Lung (tissue), 12 donors: ENCODE results near the gene CDKN2C. TPM values are rescaled to one million over a fixed set of nuclear protein-coding genes. Genes with fewer than 3 reads are reported as not detected.

Experiments used
- ATAC-seq: fragments of 200-7000 bp; cut with Tn5 transposase; one replicate; pipeline ENCODE4 v1.9.1; 2020; ENCODE audit warnings: moderate number of reproducible peaks; ENCODE audit not compliant: insufficient read depth, low FRiP score
- DNase-seq, 3 donors: peaks; one replicate each; pipeline ENCODE4 v3.0.0-alpha.2; 2013 to 2017
- H3K27ac ChIP-seq, 2 donors: one replicate each; pipeline ENCODE4 v1.5.1; 2013; ENCODE audit warnings: mild to moderate bottlenecking in 2 of 2, moderate library complexity in 2 of 2, control low read depth in 1 of 2, inconsistent platforms in 1 of 2, low read depth in 1 of 2, low read length in 1 of 2
- H3K27me3 ChIP-seq, 3 donors: one replicate each; pipeline ENCODE4 v1.5.1; 2013; ENCODE audit warnings: low read length in 2 of 3; ENCODE audit not compliant: control insufficient read depth in 3 of 3, insufficient read depth in 3 of 3
- H3K36me3 ChIP-seq, 4 donors: one replicate each; pipeline ENCODE4 v1.5.1; 2013; ENCODE audit warnings: low read length in 4 of 4, mild to moderate bottlenecking in 1 of 4, moderate library complexity in 1 of 4; ENCODE audit not compliant: control insufficient read depth in 4 of 4, insufficient read depth in 4 of 4
- H3K4me1 ChIP-seq, 5 donors: one replicate each; pipeline ENCODE4 v1.5.1; 2013; ENCODE audit warnings: low read length in 5 of 5, mild to moderate bottlenecking in 2 of 5, moderate library complexity in 1 of 5; ENCODE audit not compliant: control insufficient read depth in 5 of 5, insufficient read depth in 5 of 5
- H3K4me3 ChIP-seq: one replicate; pipeline ENCODE4 v1.5.1; 2013; ENCODE audit warnings: mild to moderate bottlenecking, control low read depth, moderate library complexity
- H3K9ac ChIP-seq, 2 donors: one replicate each; pipeline ENCODE4 v1.5.1; 2013; ENCODE audit warnings: low read length in 2 of 2, control low read depth in 1 of 2; ENCODE audit not compliant: insufficient read depth in 1 of 2
- H3K9me3 ChIP-seq, 4 donors: one replicate each; pipeline ENCODE4 v1.5.1; 2013; ENCODE audit warnings: low read length in 3 of 4, mild to moderate bottlenecking in 1 of 4, moderate library complexity in 1 of 4; ENCODE audit not compliant: control insufficient read depth in 4 of 4, insufficient read depth in 3 of 4
- CTCF ChIP-seq: IDR thresholded peaks from 2 replicates; pipeline ENCODE4 v1.5.1; 2012; ENCODE audit warnings: mild to moderate bottlenecking; ENCODE audit errors: control extremely low read depth, extremely low read depth
- WGBS, 2 donors: extraction: QIAGEN DNeasy Blood & Tissue Kit; methylation state at CpG; one replicate each; pipeline ENCODE4 v1.1.7; 2013; 5-methylcytosine and 5-hydroxymethylcytosine counted together
- polyA plus RNA-seq, 2 donors: library from polyadenylated mRNA; stranded (reverse); fragments of 200-250 nt; gene quantifications; one replicate each; pipeline ENCODE4 v1.2.1, GENCODE V29; 2013
- total RNA-seq, 2 donors: library from RNA; depleted of rRNA in 1 of 2; stranded (reverse); fragments of >200 nt in 1 of 2; gene quantifications; one replicate each; pipeline ENCODE4 v1.2.1, GENCODE V29; 2014 to 2021
- donor health status: control.
- donor health status: control.
- donor health status: Bipolar disorder and iron deficiency.
- donor health status: healthy.
- donor health status: DM: yes; HTN: yes; CAD: no.

CDKN2C gene
- total and polyA plus RNA-seq, 4 donors = 5.7 to 8.9 (median 7.6) TPM

DNA sequence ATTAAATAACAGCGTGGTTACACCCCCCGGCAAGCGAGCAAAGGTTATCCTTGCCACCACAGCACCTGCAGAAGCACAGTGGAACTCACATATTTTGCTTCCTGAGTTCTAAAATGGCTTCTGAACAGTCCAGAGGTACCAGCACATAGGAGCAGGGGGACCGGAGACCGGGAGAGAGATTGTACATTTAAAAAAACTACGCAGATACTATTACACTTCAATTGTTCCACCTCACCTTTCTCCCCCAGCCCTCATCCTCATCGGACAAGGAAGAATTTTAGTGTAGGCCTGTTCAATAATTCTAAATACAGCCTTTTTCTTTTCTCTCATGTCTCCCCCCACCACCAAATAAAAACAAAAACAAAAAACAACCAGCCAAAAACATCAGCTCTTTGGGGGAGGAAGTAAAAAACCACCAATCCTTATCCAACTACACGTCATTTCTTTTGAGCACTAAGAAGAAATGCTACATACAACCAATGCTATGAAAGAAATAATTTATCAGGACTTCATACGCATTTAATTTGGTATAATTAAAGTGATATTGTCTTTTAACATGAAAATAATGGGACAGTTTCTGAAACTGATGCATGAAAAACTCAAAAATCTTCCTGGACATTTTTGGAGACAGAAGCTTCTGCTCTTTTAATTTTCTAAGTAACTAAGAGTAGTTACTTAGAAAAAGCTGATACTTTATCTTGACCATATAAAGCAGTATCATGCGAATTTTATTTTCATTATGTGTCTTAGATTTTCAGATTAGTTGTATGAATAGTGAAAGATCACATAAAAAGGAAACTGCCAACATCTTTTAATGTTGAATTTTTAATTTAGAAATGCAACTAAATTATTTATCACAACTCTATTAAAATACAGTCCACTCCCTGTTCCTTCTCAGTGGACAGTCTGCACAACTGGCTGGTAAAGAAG is 9.1 kb downstream of the CDKN2C start:
- Histone ChIP-seq H3K9me3 (no peaks in the 10 kb centered on the region), H3K27me3 (peaks cover 0 to 90% (median 63%) of the 10 kb centered on the region in 3 donors), H3K27ac (peak overlapping the region; percentile 6 to 100), H3K4me1 (peaks cover 0 to 14% (median 0%) of the 10 kb centered on the region in 5 donors), H3K9ac (no peak overlapping the region), H3K4me3 (no peak overlapping the region), H3K36me3 (no peaks in the 10 kb centered on the region)
- WGBS, 2 donors = 25 to 49% methylated on average over 10 of the region's 10 CpGs
- DNase-seq (peak; percentile 15 to 55 (median 15)), ATAC-seq (no peak)
- no peak for TF ChIP-seq CTCF

DNA sequence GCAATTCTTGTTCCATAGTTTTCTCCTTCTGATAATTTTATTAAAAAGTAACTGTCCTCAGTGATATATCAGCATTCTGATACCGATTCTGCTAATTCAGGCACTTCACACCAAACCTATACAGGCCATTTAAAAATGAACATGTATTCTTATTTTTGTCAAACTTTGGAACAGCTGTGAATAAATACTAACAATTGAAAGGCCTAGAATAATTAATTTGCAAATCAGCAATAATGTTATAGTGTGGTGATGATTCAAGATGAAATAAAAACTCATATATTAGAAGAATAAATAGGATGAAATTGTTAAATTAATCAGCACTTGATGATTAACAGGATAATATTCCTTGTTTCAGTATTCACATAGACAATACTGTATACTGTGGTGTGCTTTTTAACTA is 9.9 kb downstream of the CDKN2C start:
- no peaks in the 10 kb centered on the region for H3K36me3 ChIP-seq
- 73 to 83% methylated on average over 1 of the region's 1 CpG for WGBS, 2 donors
- H3K27me3 ChIP-seq = peaks cover 0 to 91% (median 65%) of the 10 kb centered on the region in 3 donors
- H3K9me3 ChIP-seq = no peaks in the 10 kb centered on the region
- no peak overlapping the region for H3K4me3 ChIP-seq
- DNase-seq (peak in 2 of 3 donors; percentile 4 to 27), ATAC-seq (no peak)
- no peak overlapping the region for H3K9ac ChIP-seq
- no peak overlapping the region for H3K27ac ChIP-seq
- H3K4me1 ChIP-seq = peaks cover 0 to 14% (median 0%) of the 10 kb centered on the region in 5 donors
- no peak for TF ChIP-seq CTCF

GRCh38 chr1:50980505-50980904 is 10.5 kb downstream of the CDKN2C start:
- no peak overlapping the region for H3K27ac ChIP-seq
- H3K4me3 ChIP-seq = no peak overlapping the region
- peaks cover 0 to 89% (median 69%) of the 10 kb centered on the region in 3 donors for H3K27me3 ChIP-seq
- H3K4me1 ChIP-seq = peaks cover 0 to 14% (median 0%) of the 10 kb centered on the region in 5 donors
- DNase-seq (peak in 2 of 3 donors; percentile 3 to 17), ATAC-seq (no peak)
- H3K9ac ChIP-seq = no peak overlapping the region
- TF ChIP-seq CTCF = no peak
- no peaks in the 10 kb centered on the region for H3K9me3 ChIP-seq
- H3K36me3 ChIP-seq = no peaks in the 10 kb centered on the region
